GM21528 (cell line): ENCODE measurements around the gene ELAPOR1.

Experiments
- ATAC-seq: cut with Tn5 transposase; IDR thresholded peaks from one replicate; pipeline ENCODE4 v1.9.1; 2021; ENCODE audit warnings: mild to moderate bottlenecking, moderate library complexity; ENCODE audit not compliant: unreplicated experiment, low FRiP score

The ELAPOR1 gene

GRCh38 chr1:109113590-109114341, at the start of gene ELAPOR1:
Gene ELAPOR1, plus strand, starts transcription at chr1:109114115. Its CDS starts 69 bp downstream, at chr1:109114184.
- no peak for ATAC-seq

GRCh38 chr1:109065137-109065536, 48.8 kb upstream of the ELAPOR1 start:
- no peak for ATAC-seq

GRCh38 chr1:109067883-109068282, 46.0 kb upstream of the ELAPOR1 start:
- ATAC-seq, result no peak

GRCh38 chr1:109069294-109069693, 44.6 kb upstream of the ELAPOR1 start:
- no peak for ATAC-seq

GRCh38 chr1:109075531-109076490, 38.1 kb upstream of the ELAPOR1 start, which contains the start of gene TAF13:
Gene TAF13, minus strand, starts transcription at chr1:109076003. Its CDS starts 56 bp downstream, at chr1:109075947.
- peak; percentile 99 for ATAC-seq

- no peak for ATAC-seq
Observed at GRCh38 chr1:109078317-109078716, 35.6 kb upstream of the ELAPOR1 start.

GRCh38 chr1:109079240-109079622, 34.7 kb upstream of the ELAPOR1 start:
- no peak for ATAC-seq

- no peak for ATAC-seq
Observed at GRCh38 chr1:109080441-109081082, 33.4 kb upstream of the ELAPOR1 start.

- ATAC-seq, result no peak
Observed at GRCh38 chr1:109083501-109083900, 30.4 kb upstream of the ELAPOR1 start.

- ATAC-seq, result no peak
Observed at GRCh38 chr1:109083923-109084322, 30.0 kb upstream of the ELAPOR1 start.

- ATAC-seq, result no peak
Observed at GRCh38 chr1:109084563-109085517, 29.1 kb upstream of the ELAPOR1 start.

GRCh38 chr1:109089242-109090015, 24.5 kb upstream of the ELAPOR1 start:
- ATAC-seq, result no peak

- ATAC-seq, result peak; percentile 93
Observed at GRCh38 chr1:109090196-109091077, 23.5 kb upstream of the ELAPOR1 start, which contains the start of gene TMEM167B. Gene TMEM167B, plus strand, starts transcription at chr1:109090764. Its CDS starts 109 bp downstream, at chr1:109090873.

- peak; percentile 49 for ATAC-seq
Observed at GRCh38 chr1:109091078-109091838, 22.7 kb upstream of the ELAPOR1 start.

- ATAC-seq, result no peak
Observed at GRCh38 chr1:109091839-109092193, 22.1 kb upstream of the ELAPOR1 start.

- no peak for ATAC-seq
Observed at GRCh38 chr1:109094377-109094803, 19.5 kb upstream of the ELAPOR1 start.

- ATAC-seq, result no peak
Observed at GRCh38 chr1:109094871-109095270, 19.0 kb upstream of the ELAPOR1 start.
